Cardiac muscle cell (in vitro differentiated cells and primary cell): ENCODE results near the gene IFT122. TPM values are rescaled to one million over a fixed set of nuclear protein-coding genes. Genes with fewer than 3 reads are reported as not detected.
A peak's percentile ranks its signal among the peaks of the same experiment; 100 is the strongest.

Source experiments
- DNase-seq, 2 donors: peaks; one replicate each; pipeline versions ENCODE4 v3.0.0 to v3.0.0-alpha.2; 2010 to 2017; ENCODE audit warnings: low read depth in 1 of 2, low spot score in 1 of 2
- H3K27ac ChIP-seq: fragments of 200-600 bp; sonication (generic); 2 replicates; pipeline ENCODE4 v1.5.1; 2016
- H3K27me3 ChIP-seq: fragments of 200-600 bp; sonication (generic); 2 replicates; pipeline ENCODE4 v1.6.0; 2016; ENCODE audit warnings: control low read depth
- H3K36me3 ChIP-seq: fragments of 200-600 bp; sonication (generic); 2 replicates; pipeline ENCODE4 v1.5.1; 2016; ENCODE audit warnings: control low read depth
- H3K4me1 ChIP-seq: fragments of 200-600 bp; sonication (generic); 2 replicates; pipeline ENCODE4 v1.8.1; 2017; ENCODE audit warnings: low read depth, mild to moderate bottlenecking, mixed run types
- H3K4me3 ChIP-seq: fragments of 200-600 bp; sonication (generic); 2 replicates; pipeline ENCODE4 v1.5.1; 2016; ENCODE audit warnings: mild to moderate bottlenecking
- H3K9me3 ChIP-seq: fragments of 200-600 bp; sonication (generic); 2 replicates; pipeline ENCODE4 v1.5.1; 2017; ENCODE audit warnings: low read depth, mild to moderate bottlenecking, control low read depth
- polyA plus RNA-seq: library from polyadenylated mRNA; unstranded; fragments of >200 nt; fragmentation: Nextera tagmentation; extraction: Ambion mirVana; gene quantifications from 2 replicates; pipeline ENCODE4 v1.2.1, GENCODE V29; 2016
- total RNA-seq: library from RNA; depleted of rRNA; stranded (reverse); fragments of >200 nt; gene quantifications from 2 replicates; pipeline ENCODE4 v1.2.3, GENCODE V29; 2016
- TF ChIP-seq, protein P1 (sequence below): IDR thresholded peaks from 2 replicates; pipeline ENCODE4 v1.5.1; 2012; ENCODE audit warnings: low read depth, mild to moderate bottlenecking, low read length

The IFT122 gene
- total and polyA plus RNA-seq, 2 experiments from 2014 or later, result 21.9 to 31.5 TPM

DNA sequence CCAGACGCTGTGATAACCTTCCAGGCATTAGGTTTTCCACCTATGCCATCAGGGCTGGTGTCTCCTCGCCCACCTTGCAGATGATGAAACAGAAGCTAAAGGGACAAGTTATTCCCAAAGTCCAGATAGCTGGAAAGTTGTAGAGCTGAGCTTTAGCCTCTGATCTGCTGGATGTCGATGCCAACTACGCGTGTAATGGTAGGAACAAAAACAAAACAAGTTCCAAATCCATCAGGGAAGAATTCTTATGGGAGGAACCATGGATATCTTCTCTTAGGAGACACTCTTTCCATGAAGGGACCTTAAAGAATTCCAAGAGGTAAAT, 60.3 kb downstream of the IFT122 start:
- Histone ChIP-seq H3K4me3 (no peak overlapping the region), H3K36me3 (no peaks in the 10 kb centered on the region), H3K4me1 (peaks cover 57% of the 10 kb centered on the region), H3K27me3 (no peaks in the 10 kb centered on the region), H3K9me3 (no peaks in the 10 kb centered on the region), H3K27ac (no peak overlapping the region)
- no peak for DNase-seq
- TF ChIP-seq, protein P1, sequence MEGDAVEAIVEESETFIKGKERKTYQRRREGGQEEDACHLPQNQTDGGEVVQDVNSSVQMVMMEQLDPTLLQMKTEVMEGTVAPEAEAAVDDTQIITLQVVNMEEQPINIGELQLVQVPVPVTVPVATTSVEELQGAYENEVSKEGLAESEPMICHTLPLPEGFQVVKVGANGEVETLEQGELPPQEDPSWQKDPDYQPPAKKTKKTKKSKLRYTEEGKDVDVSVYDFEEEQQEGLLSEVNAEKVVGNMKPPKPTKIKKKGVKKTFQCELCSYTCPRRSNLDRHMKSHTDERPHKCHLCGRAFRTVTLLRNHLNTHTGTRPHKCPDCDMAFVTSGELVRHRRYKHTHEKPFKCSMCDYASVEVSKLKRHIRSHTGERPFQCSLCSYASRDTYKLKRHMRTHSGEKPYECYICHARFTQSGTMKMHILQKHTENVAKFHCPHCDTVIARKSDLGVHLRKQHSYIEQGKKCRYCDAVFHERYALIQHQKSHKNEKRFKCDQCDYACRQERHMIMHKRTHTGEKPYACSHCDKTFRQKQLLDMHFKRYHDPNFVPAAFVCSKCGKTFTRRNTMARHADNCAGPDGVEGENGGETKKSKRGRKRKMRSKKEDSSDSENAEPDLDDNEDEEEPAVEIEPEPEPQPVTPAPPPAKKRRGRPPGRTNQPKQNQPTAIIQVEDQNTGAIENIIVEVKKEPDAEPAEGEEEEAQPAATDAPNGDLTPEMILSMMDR, result no peak

DNA sequence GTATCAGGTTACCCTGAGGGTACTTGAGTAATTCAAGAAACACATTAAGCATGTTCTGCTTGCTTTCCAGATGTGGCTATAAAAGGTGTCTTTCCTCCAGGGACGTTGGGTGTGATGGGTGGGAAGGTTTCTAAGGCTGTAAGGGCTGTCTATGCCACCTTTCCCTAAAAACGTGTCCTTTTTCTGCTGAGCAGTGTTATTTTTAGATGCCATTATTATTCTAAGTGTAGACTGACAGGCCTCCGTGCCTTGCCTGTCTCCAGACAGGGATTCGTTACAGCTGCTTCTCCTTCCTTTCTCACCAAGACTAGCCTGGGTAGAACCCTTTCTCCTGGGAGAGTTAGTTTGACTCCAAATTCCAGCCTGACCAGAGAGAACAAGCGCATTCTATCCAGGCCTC, 61.6 kb downstream of the IFT122 start:
- DNase-seq, result no peak
- TF ChIP-seq, protein P1, result no peak
- no peaks in the 10 kb centered on the region for H3K36me3 ChIP-seq

DNA sequence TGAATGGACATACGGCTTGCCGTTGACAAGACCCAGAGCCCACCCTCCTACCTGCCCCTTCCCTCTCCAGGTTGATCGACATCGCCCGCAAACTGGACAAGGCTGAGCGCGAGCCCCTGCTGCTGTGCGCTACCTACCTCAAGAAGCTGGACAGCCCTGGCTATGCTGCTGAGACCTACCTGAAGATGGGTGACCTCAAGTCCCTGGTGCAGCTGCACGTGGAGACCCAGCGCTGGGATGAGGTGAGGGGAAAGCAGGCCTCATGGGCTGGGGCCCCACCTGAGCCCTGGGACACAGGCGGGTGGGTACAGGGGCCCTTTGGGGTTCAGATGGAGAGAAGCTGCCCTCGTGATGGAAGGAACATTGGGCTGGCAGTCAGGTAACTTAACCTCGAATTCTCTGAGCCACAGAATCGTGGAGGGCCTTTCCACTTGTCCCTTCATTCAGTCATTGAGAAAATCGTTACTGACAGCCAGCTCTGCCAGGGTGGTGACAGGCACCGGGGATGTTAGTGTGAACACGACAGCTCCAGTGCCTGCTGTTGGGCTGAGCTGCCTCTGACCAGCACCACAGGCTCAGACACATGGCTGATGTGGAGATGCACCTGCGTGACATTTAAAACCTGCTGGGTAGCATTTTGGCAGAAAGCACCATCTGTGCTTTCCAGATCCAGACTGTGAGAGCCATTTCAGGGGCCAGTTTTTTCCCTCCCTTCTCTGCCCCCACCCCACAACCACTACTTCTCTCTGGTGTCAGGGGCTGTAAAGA, 62.8 kb downstream of the IFT122 start:
- H3K9me3 ChIP-seq, result no peaks in the 10 kb centered on the region
- TF ChIP-seq, protein P1, result no peak
- DNase-seq, result peak in 1 of 2 donors; percentile 23
- no peaks in the 10 kb centered on the region for H3K27me3 ChIP-seq
- peaks cover 49% of the 10 kb centered on the region for H3K4me1 ChIP-seq
- no peak overlapping the region for H3K4me3 ChIP-seq
- no peaks in the 10 kb centered on the region for H3K36me3 ChIP-seq
- no peak overlapping the region for H3K27ac ChIP-seq

More for the DNA sequence above, 61.6 kb downstream of the IFT122 start:
- no peak overlapping the region for H3K27ac ChIP-seq
- H3K4me3 ChIP-seq, result no peak overlapping the region
- peaks cover 60% of the 10 kb centered on the region for H3K4me1 ChIP-seq
- H3K9me3 ChIP-seq, result no peaks in the 10 kb centered on the region
- no peaks in the 10 kb centered on the region for H3K27me3 ChIP-seq

DNA sequence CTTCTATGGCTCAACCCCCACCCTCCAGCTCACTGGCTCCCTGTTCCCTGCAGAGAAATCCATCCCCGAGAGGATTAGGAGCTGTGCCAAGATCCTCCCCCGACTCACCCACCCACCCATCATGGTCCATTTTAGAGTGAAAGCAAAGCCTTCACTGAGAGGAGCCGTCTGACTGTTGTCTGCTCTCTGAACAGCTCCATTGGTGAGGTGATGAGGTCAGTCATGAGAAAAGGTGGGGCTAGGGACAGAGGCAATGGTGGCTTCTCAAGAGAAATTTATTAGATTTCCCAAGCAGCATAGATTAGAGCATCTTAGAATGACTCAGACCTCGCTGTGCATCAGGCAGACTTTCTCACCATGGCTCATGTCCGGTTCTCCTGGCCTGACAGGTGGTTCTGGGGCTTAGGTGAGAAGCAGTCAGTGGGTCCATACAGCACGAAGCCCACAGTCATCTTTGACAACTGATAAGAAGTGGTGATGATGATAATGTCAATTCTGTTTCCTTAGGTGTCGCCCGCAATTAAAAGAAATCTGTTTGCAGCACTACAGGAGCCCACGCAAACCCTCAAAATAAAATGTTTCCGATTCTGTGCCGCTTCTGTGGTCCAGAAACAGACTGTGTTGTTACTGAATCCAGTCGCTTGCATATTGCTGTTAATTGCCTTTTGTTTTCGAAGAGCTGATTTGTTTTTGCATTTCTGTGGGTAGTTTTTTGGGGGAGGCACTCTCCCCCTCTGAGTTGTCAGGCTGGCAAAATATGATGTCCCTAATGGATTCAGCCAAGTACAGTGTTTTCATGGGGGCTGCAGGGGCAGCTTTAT, 63.7 kb downstream of the IFT122 start:
- peaks cover 42% of the 10 kb centered on the region for H3K4me1 ChIP-seq
- H3K4me3 ChIP-seq, result no peak overlapping the region
- H3K27ac ChIP-seq, result no peak overlapping the region
- H3K36me3 ChIP-seq, result no peaks in the 10 kb centered on the region
- TF ChIP-seq, protein P1, result no peak
- H3K9me3 ChIP-seq, result no peaks in the 10 kb centered on the region
- no peaks in the 10 kb centered on the region for H3K27me3 ChIP-seq
- no peak for DNase-seq

DNA sequence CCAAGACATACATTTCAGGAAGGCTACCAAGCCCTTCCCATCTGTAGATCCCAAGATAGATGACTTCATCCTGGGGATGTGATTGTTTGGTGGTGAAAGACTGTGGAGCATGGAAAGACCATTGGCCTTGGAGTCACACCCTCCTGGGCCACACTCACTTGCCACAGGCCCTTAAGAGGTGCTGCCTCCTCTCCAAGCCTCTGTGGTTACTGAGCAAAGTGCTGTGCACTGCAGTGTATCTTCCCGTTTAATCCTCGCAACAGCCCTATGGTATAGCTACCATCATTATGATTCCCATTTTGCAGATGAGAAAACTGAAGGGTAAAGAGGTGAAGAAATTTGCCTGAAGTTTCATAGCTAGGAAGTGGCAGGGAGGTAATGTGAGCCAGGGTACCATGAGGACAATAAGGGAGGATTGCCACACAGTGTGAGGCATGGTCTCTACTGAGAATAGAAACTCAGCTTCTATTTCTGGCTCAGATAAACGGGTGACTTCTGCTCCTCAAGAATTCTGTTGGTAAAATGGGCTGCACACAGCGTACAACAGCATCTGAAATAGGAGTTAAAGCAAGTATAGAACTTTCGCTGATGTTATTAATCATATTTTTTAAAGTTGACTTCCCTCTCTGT, 64.6 kb downstream of the IFT122 start:
- H3K36me3 ChIP-seq, result no peaks in the 10 kb centered on the region

More for the DNA sequence above, 64.6 kb downstream of the IFT122 start:
- no peak overlapping the region for H3K4me3 ChIP-seq
- H3K27me3 ChIP-seq, result no peaks in the 10 kb centered on the region
- no peaks in the 10 kb centered on the region for H3K9me3 ChIP-seq
- peaks cover 38% of the 10 kb centered on the region for H3K4me1 ChIP-seq
- no peak for DNase-seq
- no peak overlapping the region for H3K27ac ChIP-seq
- TF ChIP-seq, protein P1, result no peak
